ENCODE data around the gene FASTK.
"Not testable (repeated sequence)": the region's sequence is repeated elsewhere in the genome, so short reads cannot be mapped to it uniquely, and the experiment has no call there.

The FASTK gene

GRCh38 chr7:151026771-151027727 lies 53.6 kb downstream of the FASTK start:
- DNase-seq = not testable (repeated sequence)
